ENCODE data around the gene PLS3.
"Not testable (repeated sequence)": the region's sequence is repeated elsewhere in the genome, so short reads cannot be mapped to it uniquely, and the experiment has no call there.

Gene PLS3

DNA sequence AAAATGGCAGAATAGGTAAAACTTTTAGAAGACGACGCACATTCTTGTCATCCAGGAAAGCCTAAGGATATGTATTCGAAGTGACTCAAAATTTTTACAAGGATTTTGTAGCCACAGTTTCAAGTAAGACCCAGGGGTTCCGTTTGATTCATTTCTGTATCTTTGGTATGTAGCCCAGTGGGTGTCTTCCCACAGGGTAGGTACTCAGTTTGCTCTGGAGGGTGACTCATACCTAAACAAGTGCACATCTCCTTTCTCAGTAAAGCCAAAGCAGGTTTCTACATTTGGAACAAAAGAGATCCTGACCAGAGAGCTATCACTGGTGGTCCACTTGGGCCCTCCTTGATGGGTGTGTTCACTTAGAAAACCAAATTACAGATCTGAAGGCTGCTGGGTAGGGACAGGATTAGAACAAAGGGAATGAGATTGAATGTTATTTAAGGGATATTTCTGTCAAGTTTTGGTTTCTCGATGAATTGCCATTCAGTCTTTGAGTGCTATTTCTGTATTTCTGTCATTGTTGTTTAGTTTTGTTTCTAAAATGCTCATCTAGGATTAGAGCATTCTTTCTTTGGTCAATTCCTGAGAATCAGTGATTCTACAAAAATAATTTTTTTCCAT, 56.1 kb downstream of the PLS3 start:
- no peak for DNase-seq

- no peak for DNase-seq
These were observed 61.6 kb downstream of the PLS3 start for GRCh38 chrX:115622534-115622933.

GRCh38 chrX:115624916-115625315, 63.9 kb downstream of the PLS3 start:
- no peak for DNase-seq

DNA sequence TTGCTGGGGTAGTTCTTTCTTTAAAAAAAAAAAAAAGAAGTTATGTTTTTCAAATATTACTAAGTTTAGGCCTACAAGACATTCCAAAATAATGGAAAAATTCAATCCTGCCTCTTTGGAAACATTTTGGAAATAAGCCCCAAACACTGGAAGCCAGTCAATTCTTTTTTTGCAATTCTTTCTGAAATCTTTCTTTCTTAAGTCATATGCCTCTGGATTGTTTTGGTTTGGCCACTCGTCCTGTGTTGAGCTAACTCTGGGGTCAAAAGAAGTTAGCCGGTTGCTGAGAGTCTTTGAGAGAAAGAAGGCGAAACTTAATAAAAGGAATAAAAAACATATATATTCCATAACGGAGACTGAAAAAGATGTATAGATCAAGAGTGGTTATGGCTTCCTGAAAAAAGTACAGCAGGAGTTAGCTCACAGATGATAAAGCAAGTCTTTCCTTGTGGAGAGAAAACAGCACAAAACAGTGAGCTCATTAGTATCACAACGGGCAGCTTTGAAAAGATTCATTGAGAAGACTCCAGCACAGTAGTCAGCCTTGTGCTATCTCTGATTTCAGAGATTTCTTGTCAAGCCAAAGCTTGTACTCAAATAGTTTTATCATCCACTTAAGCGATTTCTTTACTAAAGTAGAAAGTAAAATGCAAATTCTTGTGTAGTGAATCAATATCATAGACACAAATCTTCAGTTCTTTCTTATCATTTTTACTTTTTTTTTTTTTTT, 64.8 kb downstream of the PLS3 start:
- no peak for DNase-seq

DNA sequence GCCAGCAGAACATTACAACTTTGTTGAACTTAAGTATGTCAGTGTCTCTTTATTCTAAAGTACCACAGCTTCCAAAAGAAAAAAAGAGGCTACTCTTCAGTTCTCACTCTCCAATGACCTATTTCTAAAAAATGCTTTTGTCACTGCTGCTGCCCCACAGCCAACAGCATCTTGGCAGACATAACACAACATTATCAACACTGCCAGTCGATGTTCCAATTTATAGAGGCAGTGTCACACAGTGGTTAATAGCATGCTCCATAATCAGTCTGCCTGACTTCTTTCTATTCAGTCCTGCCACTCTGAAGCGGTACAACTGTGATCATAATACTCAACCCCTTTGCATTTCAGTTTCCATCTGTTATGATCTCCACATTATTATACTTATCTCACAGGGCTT, 69.2 kb downstream of the PLS3 start:
- DNase-seq: no peak

- DNase-seq: no peak
These were observed 71.5 kb downstream of the PLS3 start for GRCh38 chrX:115632455-115632854.

DNA sequence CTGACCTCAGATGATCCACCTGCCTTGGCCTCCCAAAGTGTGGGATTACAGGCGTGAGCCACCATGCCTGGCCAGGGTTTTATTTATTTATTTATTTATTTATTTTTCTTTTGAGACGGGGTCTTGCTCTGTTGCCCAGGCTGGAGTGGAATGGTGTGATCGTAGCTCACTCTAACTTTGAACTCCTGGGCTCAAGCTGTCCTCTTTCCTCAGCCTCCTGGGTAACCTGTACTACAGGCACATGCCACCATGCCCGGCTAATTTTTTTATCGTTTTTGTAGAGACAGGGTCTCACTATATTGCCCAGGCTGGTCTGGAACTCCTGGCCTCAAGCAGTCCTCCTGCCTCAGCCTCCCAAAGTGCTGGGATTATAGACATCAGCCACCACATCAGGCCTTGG, 72.4 kb downstream of the PLS3 start:
- DNase-seq: not testable (repeated sequence)

- DNase-seq: no peak
These were observed 78.4 kb downstream of the PLS3 start for GRCh38 chrX:115639334-115639880.

GRCh38 chrX:115642311-115642710, 81.3 kb downstream of the PLS3 start:
- no peak for DNase-seq

DNA sequence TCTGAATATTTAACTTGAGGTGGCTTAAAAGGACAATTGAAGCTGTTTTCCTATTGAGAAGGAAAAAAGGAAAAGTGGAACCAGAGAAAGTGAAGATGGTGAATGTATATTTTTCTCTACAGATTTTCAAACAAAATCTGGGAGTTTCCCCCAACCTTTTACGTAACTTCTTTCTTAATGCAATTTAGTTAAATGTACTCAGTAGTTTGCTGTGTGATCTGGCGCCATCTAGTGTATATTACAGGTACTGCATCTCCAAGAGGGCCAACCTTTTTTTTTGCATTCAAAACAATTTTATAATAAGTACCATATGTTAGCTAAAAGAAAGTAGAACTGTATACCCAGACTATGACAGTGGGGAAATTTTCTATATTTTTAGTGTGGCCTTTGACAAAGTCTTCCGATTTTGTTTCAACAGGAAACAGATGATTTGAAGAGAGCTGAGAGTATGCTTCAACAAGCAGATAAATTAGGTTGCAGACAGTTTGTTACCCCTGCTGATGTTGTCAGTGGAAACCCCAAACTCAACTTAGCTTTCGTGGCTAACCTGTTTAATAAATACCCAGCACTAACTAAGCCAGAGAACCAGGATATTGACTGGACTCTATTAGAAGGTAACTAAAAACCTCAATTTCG, 82.0 kb downstream of the PLS3 start:
- DNase-seq: no peak

- DNase-seq: not testable (repeated sequence)
These were observed 83.4 kb downstream of the PLS3 start for GRCh38 chrX:115644397-115644796.

DNA sequence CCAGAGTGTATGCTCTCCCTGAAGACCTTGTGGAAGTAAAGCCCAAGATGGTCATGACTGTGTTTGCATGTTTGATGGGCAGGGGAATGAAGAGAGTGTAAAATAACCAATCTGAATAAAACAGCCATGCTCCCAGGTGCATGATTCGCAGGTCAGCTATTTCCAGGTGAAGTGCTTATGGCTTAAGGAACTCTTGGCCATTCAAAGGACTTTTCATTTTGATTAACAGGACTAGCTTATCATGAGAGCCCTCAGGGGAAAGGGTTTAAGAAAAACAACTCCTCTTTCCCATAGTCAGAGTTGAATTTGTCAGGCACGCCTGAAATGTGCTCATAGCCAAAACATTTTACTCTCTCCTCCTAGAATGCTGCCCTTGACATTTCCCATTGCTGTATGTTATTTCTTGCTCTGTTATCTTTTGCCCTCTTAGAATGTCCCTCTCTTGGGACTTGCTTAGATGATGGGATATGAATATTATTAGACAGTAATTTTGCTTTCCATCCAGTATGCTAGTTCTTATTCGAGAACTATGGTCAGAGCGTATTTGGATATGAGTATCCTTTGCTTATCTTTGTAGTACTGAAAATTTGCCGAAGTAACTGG, 88.6 kb downstream of the PLS3 start:
- no peak for DNase-seq

DNA sequence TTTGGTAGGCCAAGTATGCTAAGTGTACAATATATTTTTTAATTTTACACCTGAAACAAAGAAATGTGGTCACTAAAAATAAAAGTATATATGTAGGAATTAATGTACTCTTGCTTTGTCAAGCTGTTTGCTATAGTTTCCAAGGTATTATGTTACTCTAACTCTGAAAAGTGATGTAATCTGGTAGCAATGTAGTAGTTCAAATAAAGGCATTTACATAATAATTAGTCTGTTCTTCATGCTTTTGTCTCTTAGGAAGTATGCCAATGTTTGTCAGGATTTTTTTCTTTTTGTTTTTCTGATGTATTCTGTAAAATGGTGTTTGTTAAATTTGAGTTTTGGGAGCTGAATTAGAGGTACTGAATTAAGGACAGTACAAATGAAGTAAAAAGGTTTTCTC, 89.5 kb downstream of the PLS3 start:
- DNase-seq: no peak

DNA sequence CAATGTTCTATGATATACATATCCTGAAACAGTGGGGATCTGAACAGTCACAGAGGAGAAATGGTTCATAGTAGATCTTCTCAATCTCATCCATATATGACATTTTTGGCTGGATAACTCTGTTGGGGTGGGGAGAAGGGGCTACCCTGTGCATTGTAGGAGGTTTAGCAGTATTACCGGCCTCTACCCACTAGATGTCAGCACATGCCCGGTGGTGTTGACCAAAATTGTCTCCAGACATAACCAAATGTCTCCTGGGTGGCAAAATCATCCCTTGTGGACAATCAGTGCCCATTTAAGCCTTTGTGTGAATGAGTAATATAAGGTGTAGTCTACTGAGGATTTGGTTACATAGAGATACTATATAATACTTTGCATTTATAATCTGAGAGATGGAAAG, 89.9 kb downstream of the PLS3 start:
- DNase-seq: peak; percentile 45

- DNase-seq: no peak
These were observed 91.2 kb downstream of the PLS3 start for GRCh38 chrX:115652221-115652620.

DNA sequence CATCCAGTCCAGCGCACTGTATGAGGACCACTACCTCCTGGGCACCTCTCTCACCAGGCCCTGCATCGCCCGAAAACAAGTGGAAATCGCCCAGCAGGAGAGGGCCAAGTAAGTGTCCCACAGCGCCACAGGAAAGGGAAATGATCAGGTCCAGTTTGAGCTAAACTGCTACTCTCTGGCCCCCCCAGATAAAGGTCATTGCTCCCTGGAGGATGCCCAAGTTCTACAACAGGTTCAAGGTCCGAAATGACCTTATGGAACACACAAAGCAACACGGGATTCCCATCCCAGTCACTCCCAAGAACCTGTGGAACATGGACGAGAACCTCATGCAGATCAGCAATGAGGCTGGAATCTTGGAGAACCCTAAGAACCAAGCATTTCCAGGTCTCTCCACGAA, 104.1 kb downstream of the PLS3 start:
- no peak for DNase-seq

DNA sequence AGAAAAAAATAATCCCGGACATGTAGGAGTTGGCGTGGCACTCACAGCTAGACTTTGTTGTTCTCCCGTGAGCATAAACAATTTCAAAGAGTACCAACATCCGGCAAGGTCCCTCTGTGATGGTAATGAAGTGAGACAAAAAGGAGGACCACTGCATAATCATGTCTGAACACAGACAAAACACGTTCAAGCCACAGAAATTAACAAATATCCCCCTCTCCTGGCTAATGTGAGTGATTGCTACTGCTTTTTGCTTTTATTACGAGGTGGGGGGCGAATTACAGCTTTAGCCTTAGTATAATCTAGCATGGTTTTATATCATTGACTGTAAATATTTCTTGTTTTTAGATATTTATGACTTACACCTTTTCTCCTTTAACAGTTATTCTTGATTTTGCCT, 118.5 kb downstream of the PLS3 start:
- peak; percentile 45 for DNase-seq

GRCh38 chrX:115687595-115687994, 126.6 kb downstream of the PLS3 start:
- no peak for DNase-seq

DNA sequence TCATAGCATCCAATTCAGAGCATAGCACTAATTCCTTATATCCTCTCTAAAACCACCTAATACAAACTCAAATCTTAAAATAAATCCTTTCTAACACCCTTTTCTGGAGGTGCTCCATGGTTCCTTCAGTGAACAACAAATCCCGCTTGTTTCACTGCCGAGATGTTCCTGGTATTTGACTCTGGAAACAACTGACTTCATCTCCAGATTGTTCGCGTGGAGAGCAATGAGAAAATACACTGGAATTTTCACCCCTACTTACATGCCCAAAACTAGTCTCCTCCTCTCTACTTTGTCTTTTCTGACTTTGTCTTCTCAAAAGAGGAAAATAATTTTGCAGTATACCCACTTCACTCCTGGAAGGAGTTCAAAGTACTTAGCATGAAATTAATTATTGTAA, 129.0 kb downstream of the PLS3 start:
- no peak for DNase-seq

GRCh38 chrX:115690511-115691216, 129.7 kb downstream of the PLS3 start:
- DNase-seq: peak; percentile 43

GRCh38 chrX:115693476-115693875, 132.5 kb downstream of the PLS3 start:
- no peak for DNase-seq

DNA sequence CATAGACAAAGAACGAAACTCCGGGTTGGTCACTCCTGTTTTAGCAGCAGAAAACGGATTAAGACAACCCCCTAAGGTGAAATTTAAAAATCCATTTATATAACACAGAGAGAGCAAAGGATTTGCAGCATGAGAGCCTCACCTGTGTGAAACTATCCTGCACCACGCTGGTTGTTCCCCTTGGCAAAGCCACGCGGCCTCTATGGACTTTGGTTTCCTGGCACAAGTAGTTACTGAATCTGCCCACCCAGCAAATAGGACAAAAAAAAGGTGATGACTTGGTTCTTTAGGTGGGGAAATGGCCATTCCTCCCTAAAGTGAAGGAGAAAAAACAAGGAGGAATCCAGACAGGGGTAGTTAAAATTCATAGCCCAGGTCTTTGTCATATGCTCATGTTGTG, 133.1 kb downstream of the PLS3 start:
- no peak for DNase-seq

- DNase-seq: no peak
These were observed 135.1 kb downstream of the PLS3 start for GRCh38 chrX:115696039-115696438.

Data from NCI-H2081 treated with DMSO at 0.1 percent for 48 hours (cell line).